ENCODE results near the gene AKT3.

AKT3 gene

GRCh38 chr1:243730487-243731150 lies 119.4 kb downstream of the AKT3 start:
- no peak for DNase-seq

- DNase-seq: no peak
Measured at GRCh38 chr1:243729956-243730355, 120.1 kb downstream of the AKT3 start.

- DNase-seq: no peak
Measured at GRCh38 chr1:243727503-243728203, 122.4 kb downstream of the AKT3 start.

DNA sequence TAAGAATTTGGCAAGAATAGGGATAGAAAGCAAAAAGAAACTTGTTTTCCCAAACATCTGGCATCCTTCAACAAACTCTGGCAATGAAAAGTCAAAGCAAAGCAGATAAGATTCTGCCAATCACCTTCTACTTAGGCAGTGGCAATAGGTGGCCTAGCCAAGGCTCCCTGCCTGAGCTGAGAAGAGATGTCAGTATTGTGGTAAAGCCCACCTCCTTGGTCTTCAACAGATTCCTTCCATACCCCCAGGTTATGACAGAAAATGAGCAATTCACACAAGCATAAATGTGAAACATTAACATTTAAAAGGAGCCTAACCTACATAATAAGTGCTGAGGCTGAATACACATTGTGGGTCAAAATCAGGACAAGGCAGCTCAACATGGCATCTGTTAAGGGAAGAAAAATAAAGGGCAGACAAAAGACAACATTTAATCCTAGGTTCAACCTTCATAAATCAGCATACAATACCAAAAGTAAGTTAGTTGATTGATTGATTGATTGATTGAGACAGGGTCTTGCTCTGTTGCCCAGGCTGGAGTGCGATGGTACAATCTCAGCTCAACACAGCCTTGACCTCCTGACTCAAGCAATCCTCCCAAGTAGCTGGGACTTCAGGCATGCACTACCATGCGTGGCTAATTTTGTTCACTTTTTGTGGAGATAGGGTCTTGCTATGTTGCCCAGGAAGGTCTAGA lies 123.1 kb downstream of the AKT3 start:
- no peak for DNase-seq

DNA sequence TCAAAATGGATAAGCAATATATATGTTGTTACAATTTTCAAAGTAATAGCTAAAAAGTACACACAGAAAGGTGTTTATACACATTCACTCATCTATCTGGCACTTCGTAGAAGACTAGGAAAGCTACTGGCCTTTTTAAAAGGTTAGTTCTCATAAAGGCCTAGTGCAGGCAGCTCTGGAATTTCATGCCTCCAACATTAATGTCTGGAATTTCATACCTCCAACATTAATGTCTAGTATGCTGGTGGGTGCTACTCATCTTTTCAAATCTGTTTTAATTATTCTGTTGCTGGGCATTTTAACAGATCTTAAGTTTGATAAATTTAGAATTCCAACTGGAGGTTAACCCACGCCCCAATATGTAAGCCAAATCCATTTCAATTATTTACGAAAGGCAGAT lies 124.2 kb downstream of the AKT3 start:
- DNase-seq: peak; percentile 26

DNA sequence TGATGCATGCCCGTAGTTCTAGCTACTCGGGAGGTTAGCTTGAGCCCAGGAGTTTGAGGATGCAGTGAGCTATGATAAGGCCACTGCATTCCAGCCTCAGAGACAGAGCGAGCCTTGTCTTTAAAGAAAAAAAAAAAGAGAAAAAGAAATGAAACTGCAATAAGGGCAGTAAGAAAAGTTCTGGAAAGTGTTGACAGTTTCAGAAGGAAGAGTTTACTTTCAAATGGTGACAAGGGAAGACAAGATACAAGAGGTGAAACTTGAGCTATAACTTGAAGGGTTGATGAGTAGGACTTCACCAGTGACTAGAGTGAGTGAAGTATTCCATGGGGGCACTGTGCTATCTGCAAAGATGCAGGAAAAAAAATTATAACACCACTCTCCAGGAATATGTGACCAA lies 125.0 kb downstream of the AKT3 start:
- no peak for DNase-seq

- no peak for DNase-seq
Measured at GRCh38 chr1:243723458-243724043, 126.5 kb downstream of the AKT3 start.

DNA sequence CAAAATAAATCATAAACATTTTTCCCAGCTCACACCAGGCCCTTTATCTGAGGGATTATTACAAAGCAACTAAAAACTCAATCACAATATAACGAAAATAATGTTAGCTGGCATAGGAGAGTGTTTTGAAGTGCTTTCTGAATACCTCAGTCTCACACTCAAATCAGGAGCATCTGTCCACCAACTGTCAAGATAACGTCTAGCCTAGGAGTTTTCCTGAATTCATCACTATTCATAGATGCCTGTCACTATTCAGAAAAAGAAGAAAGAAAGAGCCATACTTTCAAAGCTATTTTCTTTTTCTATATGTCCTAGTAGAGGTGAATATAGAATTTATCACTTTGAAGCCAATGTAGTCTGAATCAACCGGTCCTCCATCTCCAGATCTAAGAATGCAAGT lies 127.0 kb downstream of the AKT3 start:
- DNase-seq: no peak

GRCh38 chr1:243719476-243719875 lies 130.6 kb downstream of the AKT3 start:
- no peak for DNase-seq

- peak; percentile 96 for DNase-seq
Measured at GRCh38 chr1:243718893-243719292, 131.2 kb downstream of the AKT3 start.

GRCh38 chr1:243718022-243718421 lies 132.0 kb downstream of the AKT3 start:
- DNase-seq: no peak

DNA sequence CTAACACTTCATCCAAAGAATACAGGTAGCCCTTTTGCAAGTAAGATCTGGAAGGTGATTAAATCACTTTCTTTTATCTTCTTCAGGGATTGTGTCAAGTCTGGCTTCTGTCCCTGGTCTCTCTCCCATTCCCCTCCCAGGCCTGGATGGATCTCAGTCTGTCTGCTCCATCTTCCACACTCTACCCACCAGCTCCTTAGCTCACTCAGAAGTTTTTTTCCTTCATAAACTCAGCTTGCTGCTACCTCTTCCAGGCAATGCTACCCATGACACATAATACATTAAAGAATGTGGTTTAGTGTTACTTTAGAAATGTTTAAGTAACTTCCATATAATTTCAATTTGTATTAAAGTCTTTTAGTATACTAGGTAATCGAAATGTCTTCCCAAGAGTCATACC lies 133.1 kb downstream of the AKT3 start:
- peak; percentile 73 for DNase-seq

- no peak for DNase-seq
Measured at GRCh38 chr1:243715285-243715684, 134.8 kb downstream of the AKT3 start.

GRCh38 chr1:243713470-243714186 lies 136.4 kb downstream of the AKT3 start:
- peak; percentile 55 for DNase-seq

DNA sequence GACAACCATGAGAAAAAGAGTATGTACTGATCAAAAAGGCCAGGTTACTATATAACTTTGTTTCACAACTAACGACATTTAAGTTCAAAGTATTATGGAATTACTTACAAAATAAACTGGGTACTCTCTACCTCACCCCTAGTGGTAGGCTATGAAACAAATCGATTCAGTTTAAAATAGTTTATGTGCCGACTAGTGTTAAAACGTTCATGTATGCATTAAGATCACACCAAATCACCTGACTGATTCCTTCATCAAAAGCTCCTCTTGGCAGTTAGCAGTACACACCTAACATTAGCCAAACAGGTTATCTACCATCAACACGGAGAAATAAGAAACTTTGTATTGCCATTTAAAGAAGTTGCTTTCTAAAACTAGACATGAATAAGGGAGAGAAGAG lies 137.1 kb downstream of the AKT3 start:
- DNase-seq: no peak

DNA sequence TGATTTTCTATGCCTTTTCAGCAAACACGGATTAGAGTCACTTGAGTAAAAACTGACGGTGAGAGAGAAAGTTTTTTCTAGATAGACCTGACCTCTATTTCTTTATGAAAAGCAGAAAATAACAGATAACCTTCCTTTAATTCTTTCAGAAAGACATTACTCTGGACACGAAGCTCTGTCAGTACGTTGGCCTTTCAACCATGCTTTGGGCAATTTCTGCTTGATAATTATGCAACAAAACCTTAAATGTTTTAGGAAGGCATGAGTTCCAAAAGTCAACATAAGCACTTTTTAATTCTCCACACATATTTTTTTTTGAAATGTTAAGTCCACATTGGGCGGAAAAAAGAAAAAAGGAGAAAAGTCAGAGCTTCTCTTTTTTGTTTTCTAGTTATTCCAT lies 137.8 kb downstream of the AKT3 start:
- no peak for DNase-seq

GRCh38 chr1:243710467-243710866 lies 139.6 kb downstream of the AKT3 start:
- no peak for DNase-seq

DNA sequence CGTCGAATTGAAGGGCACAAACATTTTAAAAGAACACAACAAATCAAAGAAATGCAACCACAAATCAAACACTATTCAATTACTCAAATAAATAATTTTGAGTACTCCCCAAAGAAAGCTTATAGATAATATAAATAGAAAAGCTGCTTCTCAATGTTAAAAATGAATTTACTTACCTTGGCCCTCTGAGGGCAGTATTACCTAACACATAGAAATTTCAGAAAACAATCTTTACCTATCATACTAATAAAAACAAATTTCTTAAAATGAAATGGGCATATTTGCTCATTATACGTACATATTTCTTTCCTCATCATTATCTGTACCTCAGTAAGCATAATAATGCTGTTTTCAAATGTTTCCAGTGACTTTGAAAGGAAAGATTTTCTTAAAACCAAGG lies 141.8 kb downstream of the AKT3 start:
- no peak for DNase-seq

DNA sequence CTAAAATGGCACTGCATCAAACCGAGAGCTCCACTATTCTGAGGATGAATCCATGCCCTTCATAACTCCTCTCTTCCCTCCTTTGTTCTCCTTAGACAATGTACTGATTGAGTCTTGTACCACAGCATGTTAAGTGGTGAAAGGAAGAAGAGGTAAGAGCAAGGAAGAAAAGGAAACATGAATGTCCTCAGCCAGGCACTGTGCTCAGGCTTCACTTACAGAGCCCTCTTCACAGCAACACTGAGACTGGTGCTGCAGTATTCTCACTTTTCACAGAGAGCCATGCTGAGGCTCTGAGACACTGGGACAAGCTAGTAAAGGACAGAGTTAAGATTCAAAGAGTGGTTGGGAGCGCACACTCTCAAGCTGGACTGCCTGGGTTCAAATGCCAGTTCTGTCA lies 143.5 kb downstream of the AKT3 start:
- DNase-seq: no peak

DNA sequence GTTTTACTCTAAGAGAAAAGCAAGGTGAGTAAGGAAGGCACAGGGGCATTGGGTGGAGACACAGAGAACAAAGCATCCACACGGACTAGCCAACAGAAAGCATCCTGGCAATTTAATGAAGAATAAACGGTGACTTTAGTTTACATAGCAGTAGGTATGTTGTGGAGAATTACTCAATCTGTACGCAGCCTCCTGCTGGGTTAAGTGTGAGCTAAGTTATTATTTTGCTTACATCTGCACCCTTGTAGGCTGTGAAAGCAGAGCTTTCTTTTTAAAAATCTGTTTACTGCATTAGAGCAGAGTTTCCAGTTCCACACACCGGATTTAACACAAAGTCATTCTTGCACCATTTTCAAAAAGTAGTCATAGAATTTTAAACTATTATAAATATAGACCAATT lies 144.5 kb downstream of the AKT3 start:
- DNase-seq: no peak

DNA sequence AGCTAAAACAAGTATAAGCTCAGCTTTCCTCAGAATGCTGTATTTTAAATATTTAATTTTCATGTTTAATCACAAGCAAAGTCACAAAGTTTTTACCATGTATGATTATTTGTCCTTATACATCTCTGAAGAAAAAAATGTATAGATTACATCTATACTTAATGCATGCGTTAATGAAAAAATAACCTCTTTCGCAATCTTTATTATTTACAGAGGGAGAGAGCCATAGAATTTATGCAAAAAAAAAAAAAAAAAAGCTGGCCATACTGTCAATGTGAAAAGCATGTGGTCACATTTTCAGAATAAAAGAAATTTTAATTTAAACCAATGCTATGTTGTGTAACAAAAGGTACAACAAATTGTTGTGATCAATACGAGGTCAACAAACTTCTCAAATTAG lies 148.2 kb downstream of the AKT3 start:
- DNase-seq: no peak

DNA sequence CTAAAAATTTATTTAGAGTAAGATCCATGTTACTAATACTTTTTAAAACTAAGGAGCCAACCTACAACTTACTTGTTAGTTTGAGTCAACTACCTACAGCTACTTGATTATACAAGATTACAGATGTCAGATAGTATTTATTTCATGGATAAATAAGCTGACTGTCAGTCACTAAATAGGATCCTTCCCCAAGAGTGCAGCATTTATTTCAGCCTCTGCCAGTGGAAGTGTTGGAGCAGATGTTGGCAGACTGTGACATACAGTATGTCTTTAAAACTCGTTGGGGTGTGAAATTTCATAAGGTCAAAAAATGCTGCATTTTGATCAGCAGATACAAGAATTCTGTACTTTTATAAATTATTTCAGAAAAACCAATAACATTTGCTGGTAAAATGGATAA lies 156.2 kb downstream of the AKT3 start:
- no peak for DNase-seq

- DNase-seq: no peak
Measured at GRCh38 chr1:243686159-243686558, 163.9 kb downstream of the AKT3 start.

Measured in fibroblast of skin of right biceps (primary cell).